Measurements from ENCODE around the gene NLGN1.

The NLGN1 gene

GRCh38 chr3:174275336-174275735 lies 877.8 kb downstream of the NLGN1 start:
- TF ChIP-seq, protein P1, sequence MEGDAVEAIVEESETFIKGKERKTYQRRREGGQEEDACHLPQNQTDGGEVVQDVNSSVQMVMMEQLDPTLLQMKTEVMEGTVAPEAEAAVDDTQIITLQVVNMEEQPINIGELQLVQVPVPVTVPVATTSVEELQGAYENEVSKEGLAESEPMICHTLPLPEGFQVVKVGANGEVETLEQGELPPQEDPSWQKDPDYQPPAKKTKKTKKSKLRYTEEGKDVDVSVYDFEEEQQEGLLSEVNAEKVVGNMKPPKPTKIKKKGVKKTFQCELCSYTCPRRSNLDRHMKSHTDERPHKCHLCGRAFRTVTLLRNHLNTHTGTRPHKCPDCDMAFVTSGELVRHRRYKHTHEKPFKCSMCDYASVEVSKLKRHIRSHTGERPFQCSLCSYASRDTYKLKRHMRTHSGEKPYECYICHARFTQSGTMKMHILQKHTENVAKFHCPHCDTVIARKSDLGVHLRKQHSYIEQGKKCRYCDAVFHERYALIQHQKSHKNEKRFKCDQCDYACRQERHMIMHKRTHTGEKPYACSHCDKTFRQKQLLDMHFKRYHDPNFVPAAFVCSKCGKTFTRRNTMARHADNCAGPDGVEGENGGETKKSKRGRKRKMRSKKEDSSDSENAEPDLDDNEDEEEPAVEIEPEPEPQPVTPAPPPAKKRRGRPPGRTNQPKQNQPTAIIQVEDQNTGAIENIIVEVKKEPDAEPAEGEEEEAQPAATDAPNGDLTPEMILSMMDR (conservative IDR thresholded peaks at IDR 0.05; ENCODE audit: low read length): no peak
- DNase-seq (ENCODE audit: low read depth): no peak
- no peak overlapping the region for H3K4me3 ChIP-seq (ENCODE audit: low read length)

- H3K4me3 ChIP-seq (ENCODE audit: low read length): no peak overlapping the region
- TF ChIP-seq, protein P1 (conservative IDR thresholded peaks at IDR 0.05; ENCODE audit: low read length): no peak
- DNase-seq (ENCODE audit: low read depth): no peak
Measured at GRCh38 chr3:174276826-174277225, 879.3 kb downstream of the NLGN1 start.

DNA sequence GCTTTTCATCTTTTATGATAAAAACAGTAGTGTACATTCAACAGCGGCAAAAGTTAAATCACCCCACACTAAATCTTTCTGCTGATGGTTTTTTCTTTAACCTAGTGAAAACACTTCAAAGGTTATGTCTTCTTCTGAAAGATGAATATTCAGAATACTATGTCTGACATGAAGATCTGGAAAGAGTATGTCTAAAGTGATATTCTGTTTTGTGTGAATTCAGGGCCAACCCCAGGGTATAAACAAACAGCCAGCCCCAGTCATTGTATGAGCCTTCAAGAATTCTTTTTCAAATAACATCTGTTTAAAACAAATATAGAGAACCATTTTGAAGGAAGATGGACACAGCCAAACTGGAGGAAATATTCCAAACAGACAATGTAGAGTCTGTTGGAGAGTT lies 880.5 kb downstream of the NLGN1 start:
- no peak for DNase-seq (ENCODE audit: low read depth)
- TF ChIP-seq, protein P1 (conservative IDR thresholded peaks at IDR 0.05; ENCODE audit: low read length): no peak
- H3K4me3 ChIP-seq (ENCODE audit: low read length): no peak overlapping the region

- H3K4me3 ChIP-seq (ENCODE audit: low read length): no peak overlapping the region
- TF ChIP-seq, protein P1 (conservative IDR thresholded peaks at IDR 0.05; ENCODE audit: low read length): no peak
- DNase-seq (ENCODE audit: low read depth): no peak
Measured at GRCh38 chr3:174280186-174280585, 882.6 kb downstream of the NLGN1 start.

GRCh38 chr3:174285242-174285864 lies 887.8 kb downstream of the NLGN1 start:
- no peak overlapping the region for H3K4me3 ChIP-seq (ENCODE audit: low read length)
- DNase-seq (ENCODE audit: low read depth): no peak
- TF ChIP-seq, protein P1 (conservative IDR thresholded peaks at IDR 0.05; ENCODE audit: low read length): no peak

- peak; percentile 25 for DNase-seq (ENCODE audit: low read depth)
- H3K4me3 ChIP-seq (ENCODE audit: low read length): no peak overlapping the region
- TF ChIP-seq, protein P1 (conservative IDR thresholded peaks at IDR 0.05; ENCODE audit: low read length): no peak
Measured at GRCh38 chr3:174287705-174288104, 890.2 kb downstream of the NLGN1 start.

DNA sequence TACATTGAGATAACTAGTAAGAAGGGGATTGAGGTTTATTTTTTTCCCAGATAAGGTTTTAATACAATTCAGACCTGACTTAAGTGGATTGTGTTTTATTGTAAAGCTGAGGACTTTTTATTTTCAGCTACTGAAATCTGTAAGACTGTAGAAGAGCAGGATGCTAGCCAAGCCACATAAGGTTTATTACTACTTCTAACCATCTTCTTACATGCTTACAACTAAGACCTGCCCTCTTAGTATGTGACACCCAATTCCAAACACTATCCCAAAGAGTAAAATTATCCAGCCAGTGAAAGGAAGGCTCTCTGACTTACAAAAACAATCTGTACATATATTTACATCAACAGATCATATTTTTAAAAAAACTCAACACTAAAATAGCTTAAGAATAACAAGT lies 897.1 kb downstream of the NLGN1 start:
- TF ChIP-seq, protein P1 (conservative IDR thresholded peaks at IDR 0.05; ENCODE audit: low read length): no peak
- no peak overlapping the region for H3K4me3 ChIP-seq (ENCODE audit: low read length)
- DNase-seq (ENCODE audit: low read depth): peak; percentile 45
